Liver (tissue), 3 donors: ENCODE measurements around the gene STIM1.

Experiments used
- CTCF ChIP-seq: fragments of 150-350 bp; IDR thresholded peaks from 2 replicates; pipeline ENCODE4 v1.5.1; 2017; ENCODE audit warnings: improper control_type of control experiment, low read depth, low read length; ENCODE audit not compliant: missing input control
- SP1 ChIP-seq: IDR thresholded peaks from 2 replicates; pipeline ENCODE4 v1.6.1; 2018; ENCODE audit warnings: antibody characterized with exemption, mild to moderate bottlenecking
- YY1 ChIP-seq: IDR thresholded peaks from 2 replicates; pipeline ENCODE4 v1.6.1; 2016; ENCODE audit warnings: antibody characterized with exemption, mild to moderate bottlenecking
- donor health status: healthy.
- donor health status: healthy.

- TF ChIP-seq CTCF (no peak), SP1 (no peak), YY1 (no peak)
These were observed 209.0 kb downstream of the STIM1 start for GRCh38 chr11:4064278-4064955.
